GM21526 (cell line): ENCODE data around the gene HOPX.
"Not testable (repeated sequence)": the region's sequence is repeated elsewhere in the genome, so short reads cannot be mapped to it uniquely, and the experiment has no call there.

Experiments
- ATAC-seq: cut with Tn5 transposase; IDR thresholded peaks from one replicate; pipeline ENCODE4 v1.9.1; 2021; ENCODE audit warnings: moderate library complexity; ENCODE audit not compliant: unreplicated experiment, low FRiP score

The HOPX gene

GRCh38 chr4:56689201-56689969 lies 8.3 kb upstream of the HOPX start:
- no peak for ATAC-seq

- no peak for ATAC-seq
Measured at GRCh38 chr4:56688094-56688647, 7.1 kb upstream of the HOPX start.

- ATAC-seq, result no peak
Measured at GRCh38 chr4:56686537-56687231, 5.6 kb upstream of the HOPX start.

- ATAC-seq, result no peak
Measured at GRCh38 chr4:56684320-56685050, 3.4 kb upstream of the HOPX start.

GRCh38 chr4:56683455-56683854 lies 2.4 kb upstream of the HOPX start:
- ATAC-seq, result no peak

- no peak for ATAC-seq
Measured at GRCh38 chr4:56681853-56682525, 893 bp upstream of the HOPX start.

- ATAC-seq, result no peak
Measured at GRCh38 chr4:56680266-56680665, 830 bp downstream of the HOPX start.

GRCh38 chr4:56677711-56678110 lies 3.4 kb downstream of the HOPX start:
- no peak for ATAC-seq

GRCh38 chr4:56674984-56675383 lies 6.1 kb downstream of the HOPX start:
- ATAC-seq, result no peak

GRCh38 chr4:56671860-56672259 lies 9.2 kb downstream of the HOPX start:
- ATAC-seq, result no peak

- no peak for ATAC-seq
Measured at GRCh38 chr4:56671373-56671772, 9.7 kb downstream of the HOPX start.

GRCh38 chr4:56668267-56668666 lies 12.8 kb downstream of the HOPX start:
- no peak for ATAC-seq

GRCh38 chr4:56667396-56667795 lies 13.7 kb downstream of the HOPX start:
- ATAC-seq, result not testable (repeated sequence)

GRCh38 chr4:56666279-56666678 lies 14.8 kb downstream of the HOPX start:
- no peak for ATAC-seq

GRCh38 chr4:56665781-56666180 lies 15.3 kb downstream of the HOPX start:
- ATAC-seq, result no peak

- no peak for ATAC-seq
Measured at GRCh38 chr4:56662782-56663468, 18.2 kb downstream of the HOPX start.

GRCh38 chr4:56659946-56660345 lies 21.1 kb downstream of the HOPX start:
- ATAC-seq, result no peak

- ATAC-seq, result no peak
Measured at GRCh38 chr4:56658528-56658927, 22.6 kb downstream of the HOPX start.

GRCh38 chr4:56657818-56658217 lies 23.3 kb downstream of the HOPX start:
- ATAC-seq, result no peak

- ATAC-seq, result no peak
Measured at GRCh38 chr4:56657128-56657527, 24.0 kb downstream of the HOPX start.
